ENCODE measurements around the gene PSORS1C1. TPM values are rescaled to one million over a fixed set of nuclear protein-coding genes. Genes with fewer than 3 reads are reported as not detected.

Gene PSORS1C1
- total RNA-seq, 2 experiments from 2014 or later, result not detected

DNA sequence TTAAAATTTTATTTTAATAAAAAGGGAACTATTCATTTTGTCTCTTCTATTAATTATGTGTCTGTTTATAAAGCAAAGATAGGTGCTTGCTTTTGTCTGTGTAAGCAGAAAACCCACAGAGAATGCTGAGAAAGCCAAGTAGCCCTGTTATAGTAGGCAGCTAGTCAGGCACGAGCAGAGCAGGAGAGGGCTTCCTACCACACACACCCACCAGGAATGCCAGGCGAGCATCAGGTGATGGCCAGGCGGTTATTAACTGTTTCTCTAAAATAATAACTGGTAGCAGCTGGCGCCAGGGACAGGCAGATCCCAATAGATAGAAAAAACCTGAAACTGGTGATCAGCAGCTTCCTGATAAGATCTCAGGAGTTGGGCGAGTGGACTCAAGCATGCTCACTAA lies 17.9 kb upstream of the PSORS1C1 start:
- Histone ChIP-seq H3K4me2 (ENCODE audit: low read length) (no peak overlapping the region), H3K4me1 (ENCODE audit: insufficient read depth, low read length, poor library complexity, severe bottlenecking) (peaks cover 12% of the 10 kb centered on the region), H3K9me2 (ENCODE audit: insufficient read depth, low read length) (no peaks in the 10 kb centered on the region), H3K9me3 (ENCODE audit: low read length) (no peaks in the 10 kb centered on the region), H2AFZ (ENCODE audit: low read length) (no peak overlapping the region), H4K20me1 (ENCODE audit: insufficient read depth, low read length) (no peaks in the 10 kb centered on the region), H3K4me3 (ENCODE audit: low read depth, low read length, poor library complexity, severe bottlenecking) (no peak overlapping the region), H3K27ac (ENCODE audit: low read depth, low read length, poor library complexity, severe bottlenecking) (no peak overlapping the region), H3K36me3 (ENCODE audit: insufficient read depth, low read length) (no peaks in the 10 kb centered on the region), H3K79me2 (ENCODE audit: insufficient read depth, low read depth, low read length) (no peaks in the 10 kb centered on the region)
- CTCF ChIA-PET (ENCODE audit: unreplicated experiment), result no interaction called here
- no TSS peak for BruUV-seq (replicated peaks)
- TF ChIP-seq, protein P1, sequence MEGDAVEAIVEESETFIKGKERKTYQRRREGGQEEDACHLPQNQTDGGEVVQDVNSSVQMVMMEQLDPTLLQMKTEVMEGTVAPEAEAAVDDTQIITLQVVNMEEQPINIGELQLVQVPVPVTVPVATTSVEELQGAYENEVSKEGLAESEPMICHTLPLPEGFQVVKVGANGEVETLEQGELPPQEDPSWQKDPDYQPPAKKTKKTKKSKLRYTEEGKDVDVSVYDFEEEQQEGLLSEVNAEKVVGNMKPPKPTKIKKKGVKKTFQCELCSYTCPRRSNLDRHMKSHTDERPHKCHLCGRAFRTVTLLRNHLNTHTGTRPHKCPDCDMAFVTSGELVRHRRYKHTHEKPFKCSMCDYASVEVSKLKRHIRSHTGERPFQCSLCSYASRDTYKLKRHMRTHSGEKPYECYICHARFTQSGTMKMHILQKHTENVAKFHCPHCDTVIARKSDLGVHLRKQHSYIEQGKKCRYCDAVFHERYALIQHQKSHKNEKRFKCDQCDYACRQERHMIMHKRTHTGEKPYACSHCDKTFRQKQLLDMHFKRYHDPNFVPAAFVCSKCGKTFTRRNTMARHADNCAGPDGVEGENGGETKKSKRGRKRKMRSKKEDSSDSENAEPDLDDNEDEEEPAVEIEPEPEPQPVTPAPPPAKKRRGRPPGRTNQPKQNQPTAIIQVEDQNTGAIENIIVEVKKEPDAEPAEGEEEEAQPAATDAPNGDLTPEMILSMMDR (conservative IDR thresholded peaks at IDR 0.05; ENCODE audit: low read length), result no peak
- TF ChIP-seq EZH2phosphoT487 (IDR thresholded peaks at IDR 0.05; ENCODE audit: borderline replicate concordance, low read depth, low read length), result no peak
- no peak for DNase-seq (ENCODE audit: low spot score)
- POLR2A ChIA-PET, result interaction anchor here (1.0 kb wide), 1 partner anchor 105 kb away, joined by 6 read pairs; no protein-coding TSS in a partner anchor
- intact Hi-C loops (cut with micrococcal nuclease; ENCODE audit: unreplicated experiment), result no loop called here

DNA sequence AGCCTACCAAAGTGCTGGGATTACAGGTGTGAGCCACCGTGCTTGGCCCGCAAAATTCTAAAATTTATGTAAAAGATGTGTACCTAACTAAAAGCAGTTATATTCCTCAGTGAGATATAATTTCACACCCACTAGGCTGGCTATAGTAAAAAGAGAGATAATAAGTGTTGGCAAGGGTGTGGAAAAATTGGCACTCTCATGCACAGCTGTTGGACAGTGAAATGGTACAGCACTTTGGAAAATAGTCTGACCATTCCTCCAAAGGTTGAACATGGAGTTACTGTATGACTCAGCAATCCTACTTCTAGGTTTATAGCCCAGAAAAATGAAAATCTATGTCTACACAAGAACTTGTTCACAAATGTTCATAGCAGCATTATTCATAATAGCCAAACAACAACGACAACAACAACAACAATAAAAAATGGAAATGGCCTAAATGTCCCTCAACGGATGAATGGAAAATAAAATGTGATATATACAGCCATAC lies 16.1 kb upstream of the PSORS1C1 start:
- BruUV-seq (replicated peaks), result no TSS peak
- H2AFZ ChIP-seq (ENCODE audit: low read length), result no peak overlapping the region
- intact Hi-C loops (cut with micrococcal nuclease; ENCODE audit: unreplicated experiment), result no loop called here

DNA sequence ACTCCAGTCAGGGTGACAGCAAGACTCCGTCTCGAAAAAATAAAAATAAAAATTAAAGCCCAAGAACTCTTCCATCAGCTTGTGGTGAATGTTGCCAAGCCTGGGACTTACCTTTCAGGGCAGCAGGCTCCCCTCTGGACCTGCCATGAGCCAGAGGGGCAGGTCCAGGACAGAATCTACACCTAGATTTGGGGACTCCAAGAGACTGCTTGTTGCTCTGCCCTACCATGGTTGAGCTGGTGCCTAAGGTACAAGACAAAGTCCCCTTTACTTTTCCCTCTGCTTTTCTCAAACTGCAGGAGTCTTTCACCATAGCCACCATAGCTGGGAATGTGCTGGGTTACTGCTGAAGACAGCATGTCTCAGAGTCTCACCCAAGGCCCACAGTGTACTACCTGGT lies 11.5 kb upstream of the PSORS1C1 start:
- no TSS peak for BruUV-seq (replicated peaks)
- Histone ChIP-seq H2AFZ (ENCODE audit: low read length) (no peak overlapping the region), H3K36me3 (ENCODE audit: insufficient read depth, low read length) (no peaks in the 10 kb centered on the region), H3K4me3 (ENCODE audit: low read depth, low read length, poor library complexity, severe bottlenecking) (no peak overlapping the region), H3K27ac (ENCODE audit: low read depth, low read length, poor library complexity, severe bottlenecking) (no peak overlapping the region), H3K4me1 (ENCODE audit: insufficient read depth, low read length, poor library complexity, severe bottlenecking) (no peaks in the 10 kb centered on the region), H3K79me2 (ENCODE audit: insufficient read depth, low read depth, low read length) (no peaks in the 10 kb centered on the region), H3K9me2 (ENCODE audit: insufficient read depth, low read length) (no peaks in the 10 kb centered on the region), H4K20me1 (ENCODE audit: insufficient read depth, low read length) (no peaks in the 10 kb centered on the region), H3K4me2 (ENCODE audit: low read length) (no peak overlapping the region), H3K9me3 (ENCODE audit: low read length) (no peaks in the 10 kb centered on the region)
- TF ChIP-seq, protein P1 (conservative IDR thresholded peaks at IDR 0.05; ENCODE audit: low read length), result no peak
- TF ChIP-seq EZH2phosphoT487 (IDR thresholded peaks at IDR 0.05; ENCODE audit: borderline replicate concordance, low read depth, low read length), result no peak
- ChIA-PET CTCF (ENCODE audit: unreplicated experiment) (no interaction called here), POLR2A (no interaction called here)
- intact Hi-C loops (cut with micrococcal nuclease; ENCODE audit: unreplicated experiment), result no loop called here
- DNase-seq (ENCODE audit: low spot score), result no peak

More for the DNA sequence above, 16.1 kb upstream of the PSORS1C1 start:
- peaks cover 12% of the 10 kb centered on the region for H3K4me1 ChIP-seq (ENCODE audit: insufficient read depth, low read length, poor library complexity, severe bottlenecking)
- no peaks in the 10 kb centered on the region for H4K20me1 ChIP-seq (ENCODE audit: insufficient read depth, low read length)
- CTCF ChIA-PET (ENCODE audit: unreplicated experiment), result no interaction called here
- POLR2A ChIA-PET, result no interaction called here
- no peaks in the 10 kb centered on the region for H3K36me3 ChIP-seq (ENCODE audit: insufficient read depth, low read length)
- DNase-seq (ENCODE audit: low spot score), result no peak
- no peak overlapping the region for H3K4me3 ChIP-seq (ENCODE audit: low read depth, low read length, poor library complexity, severe bottlenecking)
- no peaks in the 10 kb centered on the region for H3K79me2 ChIP-seq (ENCODE audit: insufficient read depth, low read depth, low read length)
- no peaks in the 10 kb centered on the region for H3K9me2 ChIP-seq (ENCODE audit: insufficient read depth, low read length)
- no peaks in the 10 kb centered on the region for H3K9me3 ChIP-seq (ENCODE audit: low read length)
- no peak overlapping the region for H3K4me2 ChIP-seq (ENCODE audit: low read length)
- TF ChIP-seq, protein P1 (conservative IDR thresholded peaks at IDR 0.05; ENCODE audit: low read length), result no peak
- TF ChIP-seq EZH2phosphoT487 (IDR thresholded peaks at IDR 0.05; ENCODE audit: borderline replicate concordance, low read depth, low read length), result no peak
- H3K27ac ChIP-seq (ENCODE audit: low read depth, low read length, poor library complexity, severe bottlenecking), result no peak overlapping the region

Data from OCI-LY7 (cell line).